Spinal cord (tissue), 10 donors: ENCODE results near the gene RBPJL. TPM values are rescaled to one million over a fixed set of nuclear protein-coding genes. Genes with fewer than 3 reads are reported as not detected.

ENCODE experiments used
- DNase-seq, 6 donors: peaks; one replicate each; pipeline versions ENCODE4 v3.0.0 to v3.0.0-alpha.2; 2013 to 2015; ENCODE audit warnings: low spot score in 6 of 6, low read depth in 4 of 6
- H3K27ac ChIP-seq: one replicate; pipeline ENCODE4 v1.5.1; 2013; ENCODE audit warnings: low read depth, low read length, control low read depth
- H3K27me3 ChIP-seq: one replicate; pipeline ENCODE4 v1.6.1; 2013; ENCODE audit warnings: low read length; ENCODE audit not compliant: control insufficient read depth, insufficient read depth
- H3K36me3 ChIP-seq: one replicate; pipeline ENCODE4 v1.6.1; 2013; ENCODE audit warnings: low read length; ENCODE audit not compliant: control insufficient read depth, insufficient read depth
- H3K4me1 ChIP-seq: one replicate; pipeline ENCODE4 v1.6.1; 2013; ENCODE audit warnings: low read length; ENCODE audit not compliant: control insufficient read depth, insufficient read depth
- H3K4me3 ChIP-seq: one replicate; pipeline ENCODE4 v1.5.1; 2013; ENCODE audit warnings: low read depth, low read length, control low read depth
- H3K9me3 ChIP-seq: one replicate; pipeline ENCODE4 v1.6.1; 2013; ENCODE audit warnings: low read length; ENCODE audit not compliant: control insufficient read depth, insufficient read depth
- WGBS: methylation state at CpG from one replicate; pipeline ENCODE4 v1.1.5; 2013; ENCODE audit warnings: missing lambda C conversion rate; ENCODE audit not compliant: insufficient coverage; 5-methylcytosine and 5-hydroxymethylcytosine counted together
- polyA plus RNA-seq, 2 donors: library from polyadenylated mRNA; unstranded; fragments of 120-200 nt; gene quantifications; one replicate each; pipeline ENCODE4 v1.2.1, GENCODE V29; 2013; ENCODE audit not compliant: insufficient read length in 2 of 2
- total RNA-seq, 2 donors: library from RNA; depleted of rRNA in 1 of 2; stranded (reverse); fragments of 120-200 nt in 1 of 2; fragments of >200 nt in 1 of 2; gene quantifications; one replicate each; pipeline versions ENCODE4 v1.2.3 to v1.2.4, GENCODE V29; 2013 to 2014
- donor health status: healthy.

The RBPJL gene
- total and polyA plus RNA-seq, 4 donors = 0.11 to 0.59 (median 0.36) TPM

- 76% methylated on average over 3 of the region's 5 CpGs for WGBS
- H3K4me3 ChIP-seq = no peak overlapping the region
- peaks cover 24% of the 10 kb centered on the region for H3K4me1 ChIP-seq
- H3K36me3 ChIP-seq = no peaks in the 10 kb centered on the region
- no peaks in the 10 kb centered on the region for H3K9me3 ChIP-seq
- H3K27ac ChIP-seq = no peak overlapping the region
- H3K27me3 ChIP-seq = no peaks in the 10 kb centered on the region
- no peak for DNase-seq
These were observed 33.7 kb downstream of the RBPJL start for GRCh38 chr20:45340236-45340847.

- peaks cover 24% of the 10 kb centered on the region for H3K4me1 ChIP-seq
- no peak overlapping the region for H3K27ac ChIP-seq
- 60% methylated on average over 1 of the region's 1 CpG for WGBS
These were observed 34.3 kb downstream of the RBPJL start for GRCh38 chr20:45340951-45341350.

GRCh38 chr20:45341579-45341938 is 34.9 kb downstream of the RBPJL start:
- Histone ChIP-seq H3K9me3 (no peaks in the 10 kb centered on the region), H3K4me1 (peaks cover 28% of the 10 kb centered on the region), H3K36me3 (no peaks in the 10 kb centered on the region), H3K27me3 (peaks cover 5% of the 10 kb centered on the region), H3K4me3 (no peak overlapping the region), H3K27ac (peak overlapping the region; percentile 54)
- no peak for DNase-seq
- WGBS = 50% methylated on average over 3 of the region's 3 CpGs

More at GRCh38 chr20:45340951-45341350, 34.3 kb downstream of the RBPJL start:
- Histone ChIP-seq H3K4me3 (no peak overlapping the region), H3K27me3 (no peaks in the 10 kb centered on the region), H3K9me3 (no peaks in the 10 kb centered on the region), H3K36me3 (no peaks in the 10 kb centered on the region)
- DNase-seq = no peak

- Histone ChIP-seq H3K27ac (peak overlapping the region; percentile 54), H3K4me3 (no peak overlapping the region), H3K4me1 (peaks cover 27% of the 10 kb centered on the region), H3K9me3 (no peaks in the 10 kb centered on the region), H3K27me3 (peaks cover 5% of the 10 kb centered on the region), H3K36me3 (no peaks in the 10 kb centered on the region)
- DNase-seq = peak in 2 of 6 donors; percentile 2 to 44
- WGBS = 23% methylated on average over 15 of the region's 16 CpGs
These were observed 35.6 kb downstream of the RBPJL start for GRCh38 chr20:45341939-45342854.

GRCh38 chr20:45342855-45343531 is 36.4 kb downstream of the RBPJL start:
- peaks cover 27% of the 10 kb centered on the region for H3K4me1 ChIP-seq
- WGBS = 54% methylated on average over 6 of the region's 6 CpGs

GRCh38 chr20:45343532-45344167 is 37.0 kb downstream of the RBPJL start:
- peaks cover 29% of the 10 kb centered on the region for H3K4me1 ChIP-seq
- no peak for DNase-seq
- no peaks in the 10 kb centered on the region for H3K9me3 ChIP-seq
- no peak overlapping the region for H3K4me3 ChIP-seq
- no peaks in the 10 kb centered on the region for H3K36me3 ChIP-seq
- H3K27me3 ChIP-seq = peaks cover 13% of the 10 kb centered on the region
- no peak overlapping the region for H3K27ac ChIP-seq
- WGBS = 57% methylated on average over 5 of the region's 6 CpGs

More at GRCh38 chr20:45342855-45343531, 36.4 kb downstream of the RBPJL start:
- no peak overlapping the region for H3K4me3 ChIP-seq
- H3K36me3 ChIP-seq = no peaks in the 10 kb centered on the region
- no peaks in the 10 kb centered on the region for H3K9me3 ChIP-seq
- no peak overlapping the region for H3K27ac ChIP-seq
- no peak for DNase-seq
- H3K27me3 ChIP-seq = peaks cover 10% of the 10 kb centered on the region

GRCh38 chr20:45344168-45344860 is 37.7 kb downstream of the RBPJL start:
- Histone ChIP-seq H3K4me1 (peaks cover 29% of the 10 kb centered on the region), H3K36me3 (no peaks in the 10 kb centered on the region), H3K4me3 (no peak overlapping the region), H3K9me3 (no peaks in the 10 kb centered on the region), H3K27me3 (peaks cover 14% of the 10 kb centered on the region), H3K27ac (no peak overlapping the region)
- no peak for DNase-seq
- 80% methylated on average over 6 of the region's 9 CpGs for WGBS

- peaks cover 14% of the 10 kb centered on the region for H3K27me3 ChIP-seq
- no peak overlapping the region for H3K4me3 ChIP-seq
- no peak overlapping the region for H3K27ac ChIP-seq
- H3K9me3 ChIP-seq = no peaks in the 10 kb centered on the region
- H3K36me3 ChIP-seq = no peaks in the 10 kb centered on the region
- WGBS = 50% methylated on average over 2 of the region's 9 CpGs
- peaks cover 29% of the 10 kb centered on the region for H3K4me1 ChIP-seq
- DNase-seq = no peak
These were observed 38.7 kb downstream of the RBPJL start for GRCh38 chr20:45345104-45345936.
